Right atrium auricular region (tissue), 2 donors: ENCODE results near the gene APOBEC3G. TPM values are rescaled to one million over a fixed set of nuclear protein-coding genes. Genes with fewer than 3 reads are reported as not detected.
A peak's percentile ranks its signal among the peaks of the same experiment; 100 is the strongest.
"Not testable (repeated sequence)": the region's sequence is repeated elsewhere in the genome, so short reads cannot be mapped to it uniquely, and the experiment has no call there.

ENCODE experiments used
- DNase-seq: peaks from one replicate; pipeline ENCODE4 v3.0.0-alpha.2; 2019; ENCODE audit warnings: low spot score
- H3K27ac ChIP-seq, 2 donors: fragments of 200-600 bp; sonication (generic); 1 replicate in 1 of 2; 2 replicates in 1 of 2; pipeline ENCODE4 v1.5.1; 2016 to 2019
- H3K27me3 ChIP-seq, 2 donors: fragments of 200-600 bp; sonication (generic); one replicate each; pipeline versions ENCODE4 v1.5.1 to v1.6.0; 2017 to 2019
- H3K36me3 ChIP-seq: fragments of 200-600 bp; sonication (generic); one replicate; pipeline ENCODE4 v1.5.1; 2016
- H3K4me1 ChIP-seq, 2 donors: fragments of 200-600 bp; sonication (generic); one replicate each; pipeline versions ENCODE4 v1.5.1 to v1.6.0; 2017 to 2019
- H3K4me3 ChIP-seq, 2 donors: fragments of 200-600 bp; sonication (generic); 1 replicate in 1 of 2; 2 replicates in 1 of 2; pipeline ENCODE4 v1.5.1; 2017 to 2019; ENCODE audit warnings: mild to moderate bottlenecking in 1 of 2, moderate library complexity in 1 of 2
- H3K9me3 ChIP-seq, 2 donors: fragments of 200-600 bp; sonication (generic); one replicate each; pipeline ENCODE4 v1.5.1; 2019
- total RNA-seq, 2 donors: library from RNA; depleted of rRNA; stranded (reverse); fragments of >200 nt; gene quantifications; one replicate each; pipeline ENCODE4 v1.1.0, GENCODE V29; 2016
- TF ChIP-seq, protein P1 (sequence below), 2 donors: fragments of 200-600 bp; sonication (generic); IDR thresholded peaks; one replicate each; pipeline ENCODE4 v1.5.1; 2019; ENCODE audit warnings: antibody characterized with exemption in 2 of 2

APOBEC3G gene
- 1 to 10 TPM; 2.5 to 3.2 TPM for total RNA-seq

DNA sequence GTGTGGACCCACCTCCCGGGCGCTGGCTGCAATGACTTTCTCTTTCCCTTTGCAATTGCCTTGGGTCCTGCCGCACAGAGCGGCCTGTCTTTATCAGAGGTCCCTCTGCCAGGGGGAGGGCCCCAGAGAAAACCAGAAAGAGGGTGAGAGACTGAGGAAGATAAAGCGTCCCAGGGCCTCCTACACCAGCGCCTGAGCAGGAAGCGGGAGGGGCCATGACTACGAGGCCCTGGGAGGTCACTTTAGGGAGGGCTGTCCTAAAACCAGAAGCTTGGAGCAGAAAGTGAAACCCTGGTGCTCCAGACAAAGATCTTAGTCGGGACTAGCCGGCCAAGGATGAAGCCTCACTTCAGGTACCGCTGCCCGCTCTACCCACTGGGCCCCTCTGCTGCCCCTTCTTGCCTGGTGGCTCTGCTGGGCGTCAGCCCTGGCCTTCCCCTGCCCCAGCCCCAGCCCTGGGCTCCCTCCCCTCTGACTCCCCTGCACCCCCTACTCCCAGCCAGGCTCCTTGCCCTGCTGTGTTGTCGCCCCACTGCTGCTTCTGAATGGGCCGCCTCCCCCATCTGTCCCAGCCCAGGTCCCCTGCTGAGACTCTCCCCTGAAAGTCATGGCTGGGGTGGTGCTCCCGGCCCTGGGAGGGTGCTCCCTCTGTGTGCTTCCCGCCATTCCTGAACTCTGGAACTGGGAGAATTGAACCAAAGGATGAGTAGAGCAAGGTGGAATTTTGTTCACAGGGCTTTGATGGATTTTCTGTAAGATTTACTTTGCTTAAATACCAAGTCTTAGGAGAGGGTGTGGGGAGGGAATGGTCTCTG is at the start of gene APOBEC3G:
APOBEC3G (plus strand) TSS at position 250 of the 815 bp plus-strand sequence; CDS start at position 337, 87 bp downstream.
- not testable (repeated sequence) for H3K27me3 ChIP-seq, H3K4me1 ChIP-seq, H3K36me3 ChIP-seq, H3K9me3 ChIP-seq
- H3K4me3 ChIP-seq, result peak within 1 kb of the TSS; percentile 31 to 49
- peak; percentile 61 for DNase-seq
- H3K27ac ChIP-seq, result peak within 1 kb of the TSS; percentile 52 to 54

DNA sequence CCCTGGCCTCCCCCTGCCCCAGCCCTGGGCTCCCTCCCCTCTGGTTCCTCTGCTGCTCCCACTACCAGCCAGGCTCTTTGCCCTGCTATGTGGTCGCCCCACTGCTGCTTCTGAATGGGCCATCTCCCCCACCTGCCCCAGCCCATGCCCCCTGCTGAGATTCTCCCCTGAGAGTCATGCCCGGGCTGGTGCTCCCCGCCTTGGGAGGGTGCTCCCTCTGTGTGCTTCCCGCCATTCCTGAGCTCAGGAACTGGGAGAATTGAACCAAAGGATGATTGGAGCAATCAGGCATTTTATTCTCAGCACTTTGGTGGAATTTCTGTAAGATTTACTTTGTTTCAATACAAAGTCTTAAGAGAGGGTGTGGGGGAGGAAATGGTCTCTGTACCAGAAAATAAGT is 49.4 kb upstream of the APOBEC3G start:
- Histone ChIP-seq H3K36me3 (no peaks in the 10 kb centered on the region), H3K4me1 (no peaks in the 10 kb centered on the region), H3K9me3 (no peaks in the 10 kb centered on the region), H3K27ac (no peak overlapping the region), H3K4me3 (no peak overlapping the region), H3K27me3 (no peaks in the 10 kb centered on the region)
- TF ChIP-seq, protein P1, sequence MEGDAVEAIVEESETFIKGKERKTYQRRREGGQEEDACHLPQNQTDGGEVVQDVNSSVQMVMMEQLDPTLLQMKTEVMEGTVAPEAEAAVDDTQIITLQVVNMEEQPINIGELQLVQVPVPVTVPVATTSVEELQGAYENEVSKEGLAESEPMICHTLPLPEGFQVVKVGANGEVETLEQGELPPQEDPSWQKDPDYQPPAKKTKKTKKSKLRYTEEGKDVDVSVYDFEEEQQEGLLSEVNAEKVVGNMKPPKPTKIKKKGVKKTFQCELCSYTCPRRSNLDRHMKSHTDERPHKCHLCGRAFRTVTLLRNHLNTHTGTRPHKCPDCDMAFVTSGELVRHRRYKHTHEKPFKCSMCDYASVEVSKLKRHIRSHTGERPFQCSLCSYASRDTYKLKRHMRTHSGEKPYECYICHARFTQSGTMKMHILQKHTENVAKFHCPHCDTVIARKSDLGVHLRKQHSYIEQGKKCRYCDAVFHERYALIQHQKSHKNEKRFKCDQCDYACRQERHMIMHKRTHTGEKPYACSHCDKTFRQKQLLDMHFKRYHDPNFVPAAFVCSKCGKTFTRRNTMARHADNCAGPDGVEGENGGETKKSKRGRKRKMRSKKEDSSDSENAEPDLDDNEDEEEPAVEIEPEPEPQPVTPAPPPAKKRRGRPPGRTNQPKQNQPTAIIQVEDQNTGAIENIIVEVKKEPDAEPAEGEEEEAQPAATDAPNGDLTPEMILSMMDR (IDR thresholded peaks at IDR 0.05), result no peak
- no peak for DNase-seq

DNA sequence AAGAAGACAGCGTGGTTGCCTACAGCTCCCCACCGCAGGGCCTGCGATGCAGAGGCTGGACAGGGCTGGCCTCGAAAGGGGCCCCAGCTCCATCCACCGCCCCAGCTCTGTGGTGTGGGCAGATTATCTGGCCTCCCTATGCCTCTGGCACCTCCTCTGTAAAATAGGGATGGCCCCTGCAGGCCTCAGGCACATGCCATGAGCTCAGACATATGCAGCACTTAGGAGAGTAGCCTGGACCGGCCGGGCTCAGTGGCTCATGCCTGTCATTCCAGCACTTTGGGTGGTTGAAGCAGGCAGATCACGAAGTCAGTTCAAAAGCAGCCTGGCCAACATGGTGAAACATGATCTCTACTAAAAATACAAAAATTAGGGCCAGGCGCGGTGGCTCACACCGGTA is 48.8 kb upstream of the APOBEC3G start:
- H3K36me3 ChIP-seq, result no peaks in the 10 kb centered on the region
- DNase-seq, result no peak
- TF ChIP-seq, protein P1 (IDR thresholded peaks at IDR 0.05), result no peak
- no peaks in the 10 kb centered on the region for H3K4me1 ChIP-seq
- H3K27me3 ChIP-seq, result no peaks in the 10 kb centered on the region
- H3K9me3 ChIP-seq, result no peaks in the 10 kb centered on the region
- no peak overlapping the region for H3K27ac ChIP-seq
- no peak overlapping the region for H3K4me3 ChIP-seq

DNA sequence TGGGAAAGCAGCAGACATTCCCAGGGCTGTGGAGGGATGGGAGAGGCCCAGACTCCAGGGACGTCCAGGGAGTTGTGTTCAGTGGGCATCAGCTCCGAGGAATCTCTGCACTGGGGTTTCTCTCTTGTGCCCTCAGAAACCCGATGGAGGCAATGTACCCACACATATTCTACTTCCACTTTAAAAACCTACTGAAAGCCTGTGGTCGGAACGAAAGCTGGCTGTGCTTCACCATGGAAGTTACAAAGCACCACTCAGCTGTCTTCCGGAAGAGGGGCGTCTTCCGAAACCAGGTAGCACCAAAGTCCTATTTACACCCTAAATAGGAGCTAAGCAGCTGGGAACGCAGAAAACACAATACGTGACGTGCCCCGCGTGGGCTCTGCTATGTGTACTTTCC is 47.8 kb upstream of the APOBEC3G start:
- TF ChIP-seq, protein P1 (IDR thresholded peaks at IDR 0.05), result no peak
- H3K4me3 ChIP-seq, result no peak overlapping the region
- H3K36me3 ChIP-seq, result no peaks in the 10 kb centered on the region
- DNase-seq, result no peak
- H3K27me3 ChIP-seq, result no peaks in the 10 kb centered on the region
- H3K27ac ChIP-seq, result no peak overlapping the region
- no peaks in the 10 kb centered on the region for H3K4me1 ChIP-seq
- H3K9me3 ChIP-seq, result no peaks in the 10 kb centered on the region

DNA sequence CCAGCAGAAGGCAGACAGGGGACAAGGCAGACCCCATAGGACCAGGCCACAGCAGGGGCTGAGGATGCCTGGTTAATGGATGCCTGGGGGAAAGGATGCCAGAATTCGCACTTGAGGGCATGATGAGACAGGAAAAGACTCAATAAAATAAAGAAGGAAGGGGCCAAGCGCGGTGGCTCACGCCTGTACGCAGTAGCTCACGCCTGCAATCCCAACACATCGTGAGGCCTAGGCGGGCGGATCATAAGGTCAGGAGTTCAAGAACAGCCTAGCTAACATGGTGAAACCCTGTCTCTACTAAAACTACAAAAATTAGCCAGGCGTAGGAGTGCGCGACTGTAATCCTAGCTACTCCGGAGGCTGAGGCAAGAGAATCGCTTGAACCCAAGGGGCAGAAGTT is 46.4 kb upstream of the APOBEC3G start:
- H3K27me3 ChIP-seq, result no peaks in the 10 kb centered on the region
- no peak overlapping the region for H3K27ac ChIP-seq
- TF ChIP-seq, protein P1 (IDR thresholded peaks at IDR 0.05), result no peak
- H3K36me3 ChIP-seq, result no peaks in the 10 kb centered on the region
- no peaks in the 10 kb centered on the region for H3K4me1 ChIP-seq
- DNase-seq, result no peak
- no peaks in the 10 kb centered on the region for H3K9me3 ChIP-seq
- no peak overlapping the region for H3K4me3 ChIP-seq

DNA sequence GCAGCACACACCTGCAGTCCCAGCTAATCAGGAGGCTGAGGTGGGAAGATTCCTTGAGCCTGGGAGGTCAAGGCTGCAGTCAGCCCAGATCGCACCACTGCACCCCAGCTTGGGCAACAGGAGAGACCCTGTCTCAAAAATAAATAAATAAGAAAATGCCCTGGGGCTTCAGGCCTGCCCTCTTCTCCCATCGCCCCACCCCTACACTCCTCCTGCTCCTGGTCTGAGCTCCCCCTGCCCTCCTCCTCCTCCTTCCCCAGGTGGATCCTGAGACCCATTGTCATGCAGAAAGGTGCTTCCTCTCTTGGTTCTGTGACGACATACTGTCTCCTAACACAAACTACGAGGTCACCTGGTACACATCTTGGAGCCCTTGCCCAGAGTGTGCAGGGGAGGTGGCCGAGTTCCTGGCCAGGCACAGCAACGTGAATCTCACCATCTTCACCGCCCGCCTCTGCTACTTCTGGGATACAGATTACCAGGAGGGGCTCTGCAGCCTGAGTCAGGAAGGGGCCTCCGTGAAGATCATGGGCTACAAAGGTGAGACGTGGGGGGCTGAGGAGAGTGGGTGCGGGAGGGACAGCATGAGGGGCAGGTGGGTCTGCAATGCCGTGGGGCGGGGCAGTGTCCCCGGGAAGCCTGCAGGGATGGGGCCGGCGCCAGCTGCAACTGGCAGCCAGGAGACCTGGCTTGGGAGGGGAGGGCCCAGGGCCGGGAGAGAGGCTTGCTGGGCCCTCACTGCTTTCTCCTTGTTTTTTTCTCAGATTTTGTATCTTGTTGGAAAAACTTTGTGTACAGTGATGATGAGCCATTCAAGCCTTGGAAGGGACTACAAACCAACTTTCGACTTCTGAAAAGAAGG is 45.4 kb upstream of the APOBEC3G start:
- H3K27ac ChIP-seq, H3K27me3 ChIP-seq, DNase-seq: not testable (repeated sequence)

DNA sequence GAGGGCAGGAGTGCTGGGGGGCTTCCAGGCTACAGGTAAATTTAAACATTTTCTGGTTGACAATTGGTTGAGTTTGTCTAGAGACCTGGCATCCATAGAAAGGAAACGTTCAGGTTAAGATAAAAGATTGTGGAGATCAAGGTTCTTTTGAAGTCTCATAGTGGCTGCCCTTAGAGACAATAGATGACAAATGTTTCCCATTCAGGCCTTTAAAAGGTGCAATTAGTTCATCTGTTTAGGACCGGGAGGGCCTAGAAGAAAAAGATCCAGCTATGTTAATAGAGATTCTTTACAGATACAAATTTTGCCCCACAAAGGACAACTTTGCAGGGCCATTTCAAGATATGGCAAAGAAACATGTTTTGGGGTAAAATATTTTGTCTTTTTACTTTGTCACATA is 40.0 kb upstream of the APOBEC3G start:
- H3K27ac ChIP-seq, H3K27me3 ChIP-seq, H3K4me3 ChIP-seq, DNase-seq, H3K9me3 ChIP-seq, H3K36me3 ChIP-seq: not testable (repeated sequence)
- peaks cover 0 to 11% of the 10 kb centered on the region in 2 donors for H3K4me1 ChIP-seq

More for the DNA sequence above, 45.4 kb upstream of the APOBEC3G start:
- not testable (repeated sequence) for H3K4me1 ChIP-seq, H3K4me3 ChIP-seq, H3K36me3 ChIP-seq, H3K9me3 ChIP-seq
